ENCODE data around the gene RPS15A.
"Not testable (repeated sequence)": the region's sequence is repeated elsewhere in the genome, so short reads cannot be mapped to it uniquely, and the experiment has no call there.

Gene RPS15A

GRCh38 chr16:18757960-18758660, 32.0 kb downstream of the RPS15A start:
- DNase-seq, result not testable (repeated sequence)

GRCh38 chr16:18756639-18757038, 33.5 kb downstream of the RPS15A start:
- not testable (repeated sequence) for DNase-seq

- not testable (repeated sequence) for DNase-seq
Observed at GRCh38 chr16:18742870-18743269, 47.3 kb downstream of the RPS15A start.

- not testable (repeated sequence) for DNase-seq
Observed at GRCh38 chr16:18740027-18740426, 50.1 kb downstream of the RPS15A start.

- not testable (repeated sequence) for DNase-seq
Observed at GRCh38 chr16:18738768-18739167, 51.4 kb downstream of the RPS15A start.

- DNase-seq, result not testable (repeated sequence)
Observed at GRCh38 chr16:18734279-18734678, 55.9 kb downstream of the RPS15A start.
